ENCODE measurements around the gene PEA15. TPM values are rescaled to one million over a fixed set of nuclear protein-coding genes. Genes with fewer than 3 reads are reported as not detected.

PEA15 gene
- total RNA-seq, 1 experiment from 2014 or later: 94.3 TPM

GRCh38 chr1:160197231-160197630 lies 8.0 kb upstream of the PEA15 start:
- Histone ChIP-seq H3K4me3 (ENCODE audit: low read depth in 2 of 2, low read length in 2 of 2) (no peak overlapping the region), H3K36me3 (ENCODE audit: control insufficient read depth, insufficient read depth, low read length) (no peaks in the 10 kb centered on the region), H3K4me1 (ENCODE audit: control insufficient read depth, insufficient read depth, low read length) (peaks cover 7% of the 10 kb centered on the region; the same call in 1 of the 2 replicates), H3K9me3 (ENCODE audit: control insufficient read depth, insufficient read depth, low read depth, low read length) (no peaks in the 10 kb centered on the region), H3K27me3 (ENCODE audit: control insufficient read depth, insufficient read depth, low read length) (no peaks in the 10 kb centered on the region), H3K27ac (ENCODE audit: low read length) (no peak overlapping the region)
- intact Hi-C loops (cut with micrococcal nuclease; ENCODE audit: unreplicated experiment): loop anchor here (10.0 kb wide), 1 partner anchor 92 kb away; no protein-coding TSS in a partner anchor
- in situ Hi-C loops (cut with HindIII; ENCODE audit: low pct_unique_long_range_greater_than_20kb, low sequenced_read_pairs): no loop called here
- BruUV-seq (replicated peaks): no TSS peak
- DNase-seq (ENCODE audit: low read depth, low spot score) (no peak), ATAC-seq (no peak)
- POLR2A ChIA-PET: no interaction called here
- CTCF ChIA-PET: no interaction called here
- TF ChIP-seq TCF7L2 (IDR thresholded peaks at IDR 0.05; ENCODE audit: low read depth, low read length): no peak
- TF ChIP-seq CTCF (IDR thresholded peaks at IDR 0.05): no peak
- no peak for TF ChIP-seq SIN3A (IDR thresholded peaks at IDR 0.05; ENCODE audit: borderline replicate concordance, insufficient read depth, low read depth, low read length)
- no peak for TF ChIP-seq REST (IDR thresholded peaks at IDR 0.05; ENCODE audit: insufficient read depth in 1 of 2, low read depth in 2 of 2, low read length in 1 of 2)
- TF ChIP-seq POLR2AphosphoS5 (IDR thresholded peaks at IDR 0.05; ENCODE audit: low read depth, low read length): no peak

GRCh38 chr1:160200786-160201185 lies 4.4 kb upstream of the PEA15 start:
- TF ChIP-seq TCF7L2 (IDR thresholded peaks at IDR 0.05; ENCODE audit: low read depth, low read length) (no peak), REST (IDR thresholded peaks at IDR 0.05; ENCODE audit: insufficient read depth in 1 of 2, low read depth in 2 of 2, low read length in 1 of 2) (no peak), SIN3A (IDR thresholded peaks at IDR 0.05; ENCODE audit: borderline replicate concordance, insufficient read depth, low read depth, low read length) (no peak), CTCF (IDR thresholded peaks at IDR 0.05) (no peak), POLR2AphosphoS5 (IDR thresholded peaks at IDR 0.05; ENCODE audit: low read depth, low read length) (no peak)
- CTCF ChIA-PET: no interaction called here
- Histone ChIP-seq H3K4me1 (ENCODE audit: control insufficient read depth, insufficient read depth, low read length) (peaks cover 6% of the 10 kb centered on the region), H3K9me3 (ENCODE audit: control insufficient read depth, insufficient read depth, low read depth, low read length) (no peaks in the 10 kb centered on the region), H3K27ac (ENCODE audit: low read length) (no peak overlapping the region), H3K36me3 (ENCODE audit: control insufficient read depth, insufficient read depth, low read length) (no peaks in the 10 kb centered on the region), H3K27me3 (ENCODE audit: control insufficient read depth, insufficient read depth, low read length) (no peaks in the 10 kb centered on the region), H3K4me3 (ENCODE audit: low read depth in 2 of 2, low read length in 2 of 2) (no peak overlapping the region)
- in situ Hi-C loops (cut with HindIII; ENCODE audit: low pct_unique_long_range_greater_than_20kb, low sequenced_read_pairs) (no loop called here), intact Hi-C loops (cut with micrococcal nuclease; ENCODE audit: unreplicated experiment) (no loop called here)
- POLR2A ChIA-PET: no interaction called here
- ATAC-seq (no peak), DNase-seq (ENCODE audit: low read depth, low spot score) (no peak)
- BruUV-seq (replicated peaks): no TSS peak
